ENCODE data around the gene ATP8A1.

- TF ChIP-seq REST (IDR thresholded peaks at IDR 0.05; ENCODE audit: low read depth) (no peak), FOXM1 (IDR thresholded peaks at IDR 0.05; ENCODE audit: borderline replicate concordance, low read depth) (no peak), MAX (IDR thresholded peaks at IDR 0.05) (no peak), EP300 (IDR thresholded peaks at IDR 0.05; ENCODE audit: borderline replicate concordance) (no peak), NFIC (IDR thresholded peaks at IDR 0.05) (no peak), RAD21 (IDR thresholded peaks at IDR 0.05; ENCODE audit: low read depth) (no peak), YY1 (IDR thresholded peaks at IDR 0.05; ENCODE audit: low read depth) (no peak), USF1 (IDR thresholded peaks at IDR 0.05) (no peak), TCF12 (IDR thresholded peaks at IDR 0.05; ENCODE audit: low read depth) (no peak)
Observed at GRCh38 chr4:42411803-42412202, 245.1 kb downstream of the ATP8A1 start.
